NB4 (cell line): ENCODE measurements around the gene MRPL24.

ENCODE experiments used
- POLR2A ChIP-seq: IDR thresholded peaks from 2 replicates; pipeline ENCODE4 v1.6.1; 2011; ENCODE audit warnings: mild to moderate bottlenecking; ENCODE audit not compliant: insufficient read length; ENCODE audit errors: extremely low read depth
- TF ChIP-seq, protein P1 (sequence below): IDR thresholded peaks from one replicate; pipeline ENCODE4 v1.5.1; 2012; ENCODE audit warnings: low read depth, low read length

DNA sequence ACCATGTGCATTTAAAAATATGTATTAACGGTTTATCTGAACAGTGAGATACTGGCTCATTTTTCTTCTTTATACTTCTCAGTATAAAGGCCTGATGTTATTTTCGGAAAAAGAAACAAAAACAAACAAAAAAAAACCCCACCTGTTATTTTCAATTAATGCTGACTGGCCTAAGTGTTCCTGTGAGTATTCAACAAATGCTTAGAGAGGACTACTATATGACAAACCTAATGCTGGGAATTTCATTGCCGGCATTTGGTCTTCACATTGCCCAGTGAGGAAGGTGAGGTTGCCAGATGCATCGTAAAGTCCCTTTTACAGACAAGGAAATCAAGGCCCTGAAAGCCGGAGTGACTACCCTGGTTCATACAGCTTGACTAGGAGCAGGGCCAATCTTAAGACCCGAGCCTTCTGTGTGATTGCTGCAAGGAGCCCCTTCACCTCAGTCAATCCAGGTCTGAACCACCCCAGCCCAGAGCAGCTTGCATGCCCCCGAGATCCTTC is 599 bp downstream of the MRPL24 start:
- TF ChIP-seq, protein P1, sequence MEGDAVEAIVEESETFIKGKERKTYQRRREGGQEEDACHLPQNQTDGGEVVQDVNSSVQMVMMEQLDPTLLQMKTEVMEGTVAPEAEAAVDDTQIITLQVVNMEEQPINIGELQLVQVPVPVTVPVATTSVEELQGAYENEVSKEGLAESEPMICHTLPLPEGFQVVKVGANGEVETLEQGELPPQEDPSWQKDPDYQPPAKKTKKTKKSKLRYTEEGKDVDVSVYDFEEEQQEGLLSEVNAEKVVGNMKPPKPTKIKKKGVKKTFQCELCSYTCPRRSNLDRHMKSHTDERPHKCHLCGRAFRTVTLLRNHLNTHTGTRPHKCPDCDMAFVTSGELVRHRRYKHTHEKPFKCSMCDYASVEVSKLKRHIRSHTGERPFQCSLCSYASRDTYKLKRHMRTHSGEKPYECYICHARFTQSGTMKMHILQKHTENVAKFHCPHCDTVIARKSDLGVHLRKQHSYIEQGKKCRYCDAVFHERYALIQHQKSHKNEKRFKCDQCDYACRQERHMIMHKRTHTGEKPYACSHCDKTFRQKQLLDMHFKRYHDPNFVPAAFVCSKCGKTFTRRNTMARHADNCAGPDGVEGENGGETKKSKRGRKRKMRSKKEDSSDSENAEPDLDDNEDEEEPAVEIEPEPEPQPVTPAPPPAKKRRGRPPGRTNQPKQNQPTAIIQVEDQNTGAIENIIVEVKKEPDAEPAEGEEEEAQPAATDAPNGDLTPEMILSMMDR: no peak
- no peak for TF ChIP-seq POLR2A
